ENCODE measurements around the gene IZUMO2. TPM values are rescaled to one million over a fixed set of nuclear protein-coding genes. Genes with fewer than 3 reads are reported as not detected.
A peak's percentile ranks its signal among the peaks of the same experiment; 100 is the strongest.

Gene IZUMO2
- total RNA-seq, 1 experiment from 2014 or later: not detected

DNA sequence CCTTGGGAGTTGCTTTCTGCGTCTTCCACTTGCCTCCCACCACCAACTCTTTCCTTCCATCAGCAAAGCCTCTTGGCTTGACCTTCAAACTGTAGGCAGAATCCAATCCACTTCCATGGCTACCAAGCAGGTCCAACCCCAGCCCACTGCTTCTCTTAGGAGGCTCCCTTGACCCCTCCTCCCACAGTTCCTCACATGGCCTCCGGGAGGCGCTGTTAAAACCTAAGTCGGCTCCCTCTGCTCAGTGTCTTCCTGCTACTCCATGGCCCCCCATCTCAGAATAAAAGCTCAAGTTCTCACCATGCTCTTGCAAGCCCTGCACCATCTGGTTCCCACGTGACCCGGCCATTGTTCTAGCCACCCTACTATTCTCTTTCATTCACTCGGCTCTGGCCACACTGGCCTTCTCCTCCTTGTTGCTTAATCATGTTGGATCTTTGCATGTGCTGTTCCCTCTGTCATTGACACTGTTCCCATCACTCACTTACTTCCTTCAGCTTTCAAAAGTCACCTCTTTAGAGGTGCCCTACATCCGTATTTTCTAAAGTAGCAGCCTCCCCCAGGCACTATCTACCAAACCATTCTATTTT lies 7.5 kb downstream of the IZUMO2 start:
- TF ChIP-seq RAD21 (IDR thresholded peaks at IDR 0.05; ENCODE audit: low read depth) (no peak), SP1 (IDR thresholded peaks at IDR 0.05; ENCODE audit: low read depth) (no peak), EZH2phosphoT487 (IDR thresholded peaks at IDR 0.05; ENCODE audit: borderline replicate concordance) (no peak)
- TF ChIP-seq, protein P1, sequence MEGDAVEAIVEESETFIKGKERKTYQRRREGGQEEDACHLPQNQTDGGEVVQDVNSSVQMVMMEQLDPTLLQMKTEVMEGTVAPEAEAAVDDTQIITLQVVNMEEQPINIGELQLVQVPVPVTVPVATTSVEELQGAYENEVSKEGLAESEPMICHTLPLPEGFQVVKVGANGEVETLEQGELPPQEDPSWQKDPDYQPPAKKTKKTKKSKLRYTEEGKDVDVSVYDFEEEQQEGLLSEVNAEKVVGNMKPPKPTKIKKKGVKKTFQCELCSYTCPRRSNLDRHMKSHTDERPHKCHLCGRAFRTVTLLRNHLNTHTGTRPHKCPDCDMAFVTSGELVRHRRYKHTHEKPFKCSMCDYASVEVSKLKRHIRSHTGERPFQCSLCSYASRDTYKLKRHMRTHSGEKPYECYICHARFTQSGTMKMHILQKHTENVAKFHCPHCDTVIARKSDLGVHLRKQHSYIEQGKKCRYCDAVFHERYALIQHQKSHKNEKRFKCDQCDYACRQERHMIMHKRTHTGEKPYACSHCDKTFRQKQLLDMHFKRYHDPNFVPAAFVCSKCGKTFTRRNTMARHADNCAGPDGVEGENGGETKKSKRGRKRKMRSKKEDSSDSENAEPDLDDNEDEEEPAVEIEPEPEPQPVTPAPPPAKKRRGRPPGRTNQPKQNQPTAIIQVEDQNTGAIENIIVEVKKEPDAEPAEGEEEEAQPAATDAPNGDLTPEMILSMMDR (IDR thresholded peaks at IDR 0.05 in 2 of 3, conservative IDR thresholded peaks at IDR 0.05 in 1 of 3; ENCODE audit: borderline replicate concordance in 1 of 3, insufficient read depth in 1 of 3, low read depth in 2 of 3, low read length in 2 of 3): peak in 2 of 3 experiments; percentile 48 to 76; a peak in 4 of 6 replicates
- Histone ChIP-seq H3K9me2 (ENCODE audit: insufficient read depth) (no peaks in the 10 kb centered on the region), H3K4me2 (ENCODE audit: low read length) (no peak overlapping the region), H3K27me3 (ENCODE audit: insufficient read depth, low read length) (no peaks in the 10 kb centered on the region), H3K9me3 (ENCODE audit: control insufficient read depth in 1 of 2, insufficient read depth in 1 of 2, low read depth in 1 of 2, low read length in 2 of 2) (peaks cover 0 to 3% of the 10 kb centered on the region in 2 experiments; a peak in 2 of 4 replicates), H3K9ac (ENCODE audit: low read length) (no peak overlapping the region), H2AFZ (ENCODE audit: low read depth, low read length, poor library complexity, severe bottlenecking) (no peak overlapping the region), H3K27ac (ENCODE audit: low read depth, low read length) (no peak overlapping the region), H3K79me2 (ENCODE audit: insufficient read depth, low read length) (no peaks in the 10 kb centered on the region), H3K4me3 (replicated peaks in 1 of 2; ENCODE audit: low read depth in 1 of 2, low read length in 2 of 2) (no peak overlapping the region), H3K36me3 (ENCODE audit: control insufficient read depth in 1 of 2, insufficient read depth in 2 of 2, low read length in 2 of 2) (no peaks in the 10 kb centered on the region), H4K20me1 (ENCODE audit: insufficient read depth) (no peaks in the 10 kb centered on the region), H3K4me1 (ENCODE audit: control insufficient read depth in 1 of 2, insufficient read depth in 2 of 2, low read length in 2 of 2) (no peaks in the 10 kb centered on the region)
- ChIA-PET RAD21 (ENCODE audit: low non-redundant PET in 1 of 2, low total read pairs in 2 of 2, uncharacterized antibody in 2 of 2, unreplicated experiment in 2 of 2) (no interaction called here), POLR2A (no interaction called here), CTCF (no interaction called here)
- no TSS peak for BruUV-seq (replicated peaks)
- ATAC-seq: peak; percentile 46; the same call in 1 of the 2 replicates
- DNase-seq (ENCODE audit: low read depth, low spot score): no peak
- intact Hi-C loops (cut with micrococcal nuclease): no loop called here

GRCh38 chr19:50154529-50154928 lies 8.6 kb downstream of the IZUMO2 start:
- Histone ChIP-seq H3K79me2 (ENCODE audit: insufficient read depth, low read length) (no peaks in the 10 kb centered on the region), H3K27ac (ENCODE audit: low read depth, low read length) (no peak overlapping the region), H4K20me1 (ENCODE audit: insufficient read depth) (no peaks in the 10 kb centered on the region), H3K4me2 (ENCODE audit: low read length) (no peak overlapping the region), H3K9me2 (ENCODE audit: insufficient read depth) (no peaks in the 10 kb centered on the region), H3K9ac (ENCODE audit: low read length) (no peak overlapping the region), H2AFZ (ENCODE audit: low read depth, low read length, poor library complexity, severe bottlenecking) (no peak overlapping the region), H3K27me3 (ENCODE audit: insufficient read depth, low read length) (no peaks in the 10 kb centered on the region), H3K4me3 (replicated peaks in 1 of 2; ENCODE audit: low read depth in 1 of 2, low read length in 2 of 2) (no peak overlapping the region), H3K9me3 (ENCODE audit: control insufficient read depth in 1 of 2, insufficient read depth in 1 of 2, low read depth in 1 of 2, low read length in 2 of 2) (peaks cover 0 to 3% of the 10 kb centered on the region in 2 experiments; a peak in 2 of 4 replicates), H3K4me1 (ENCODE audit: control insufficient read depth in 1 of 2, insufficient read depth in 2 of 2, low read length in 2 of 2) (no peaks in the 10 kb centered on the region), H3K36me3 (ENCODE audit: control insufficient read depth in 1 of 2, insufficient read depth in 2 of 2, low read length in 2 of 2) (no peaks in the 10 kb centered on the region)
- DNase-seq (ENCODE audit: low read depth, low spot score) (no peak), ATAC-seq (no peak)
- ChIA-PET CTCF (no interaction called here), RAD21 (ENCODE audit: low non-redundant PET in 1 of 2, low total read pairs in 2 of 2, uncharacterized antibody in 2 of 2, unreplicated experiment in 2 of 2) (no interaction called here), POLR2A (no interaction called here)
- no TSS peak for BruUV-seq (replicated peaks)
- intact Hi-C loops (cut with micrococcal nuclease): no loop called here
- TF ChIP-seq CBX3 (IDR thresholded peaks at IDR 0.05; ENCODE audit: low read depth) (no peak), POLR2AphosphoS5 (IDR thresholded peaks at IDR 0.05; ENCODE audit: low read depth, low read length) (no peak), CEBPB (IDR thresholded peaks at IDR 0.05; ENCODE audit: low read depth) (no peak), EZH2 (IDR thresholded peaks at IDR 0.05) (no peak), RAD21 (IDR thresholded peaks at IDR 0.05; ENCODE audit: low read depth) (no peak), POLR2A (IDR thresholded peaks at IDR 0.05; ENCODE audit: borderline replicate concordance, extremely low read depth, insufficient read depth, insufficient read length) (no peak), SP1 (IDR thresholded peaks at IDR 0.05; ENCODE audit: low read depth) (no peak), SIN3A (IDR thresholded peaks at IDR 0.05; ENCODE audit: low read depth) (no peak), JUND (IDR thresholded peaks at IDR 0.05) (no peak), ZFX (IDR thresholded peaks at IDR 0.05) (no peak), ZBTB33 (IDR thresholded peaks at IDR 0.05; ENCODE audit: extremely low read depth, insufficient replicate concordance, low read length) (no peak)
- TF ChIP-seq, protein P2, sequence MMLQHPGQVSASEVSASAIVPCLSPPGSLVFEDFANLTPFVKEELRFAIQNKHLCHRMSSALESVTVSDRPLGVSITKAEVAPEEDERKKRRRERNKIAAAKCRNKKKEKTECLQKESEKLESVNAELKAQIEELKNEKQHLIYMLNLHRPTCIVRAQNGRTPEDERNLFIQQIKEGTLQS (IDR thresholded peaks at IDR 0.05): no peak

All from HCT116 (cell line).